ENCODE results near the gene ZNF227.
"Not testable (repeated sequence)": the region's sequence is repeated elsewhere in the genome, so short reads cannot be mapped to it uniquely, and the experiment has no call there.

Gene ZNF227

DNA sequence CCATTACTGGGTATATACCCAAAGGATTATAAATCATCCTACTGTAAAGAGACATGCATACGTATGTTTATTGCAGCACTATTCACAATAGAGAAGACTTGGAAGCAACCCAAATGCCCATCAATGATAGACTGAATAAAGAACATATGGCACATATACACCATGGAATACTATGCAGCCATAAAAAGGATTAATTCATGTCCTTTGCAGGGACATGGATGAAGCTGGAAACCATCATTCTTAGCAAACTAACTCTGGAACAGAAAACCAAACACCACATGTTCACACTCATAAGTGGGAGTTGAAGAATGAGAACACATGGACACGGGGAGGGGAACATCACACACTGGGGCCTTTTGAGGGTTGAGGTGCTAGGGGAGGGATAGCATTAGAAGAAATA is 41.1 kb downstream of the ZNF227 start:
- DNase-seq: not testable (repeated sequence)

DNA sequence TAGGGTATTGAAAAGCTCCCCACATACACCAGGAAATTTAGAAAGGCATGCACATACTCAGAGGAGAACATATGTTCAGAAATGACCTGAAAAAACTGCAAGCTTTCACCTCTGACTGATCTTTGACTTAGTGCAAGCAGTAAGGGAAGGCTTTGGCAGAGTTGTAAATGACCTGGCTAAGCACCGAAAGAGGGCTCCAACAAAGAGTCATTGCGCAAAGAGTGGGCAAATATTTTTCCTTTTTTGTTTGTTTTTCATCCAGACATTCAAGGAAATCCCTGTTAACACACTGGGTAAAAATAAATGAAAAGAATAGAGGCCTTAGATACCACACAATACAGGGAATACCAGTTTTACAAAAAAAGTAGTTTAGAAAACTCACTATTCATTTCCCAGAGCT is 42.2 kb downstream of the ZNF227 start:
- no peak for DNase-seq

GRCh38 chr19:44255705-44256411 is 43.5 kb downstream of the ZNF227 start:
- DNase-seq: no peak

- DNase-seq: no peak
Measured at GRCh38 chr19:44258136-44258535, 45.8 kb downstream of the ZNF227 start.

- DNase-seq: no peak
Measured at GRCh38 chr19:44258835-44259413, 46.6 kb downstream of the ZNF227 start.

- no peak for DNase-seq
Measured at GRCh38 chr19:44260343-44260681, 48.0 kb downstream of the ZNF227 start.

GRCh38 chr19:44260695-44261446 is 48.5 kb downstream of the ZNF227 start:
- DNase-seq: no peak

DNA sequence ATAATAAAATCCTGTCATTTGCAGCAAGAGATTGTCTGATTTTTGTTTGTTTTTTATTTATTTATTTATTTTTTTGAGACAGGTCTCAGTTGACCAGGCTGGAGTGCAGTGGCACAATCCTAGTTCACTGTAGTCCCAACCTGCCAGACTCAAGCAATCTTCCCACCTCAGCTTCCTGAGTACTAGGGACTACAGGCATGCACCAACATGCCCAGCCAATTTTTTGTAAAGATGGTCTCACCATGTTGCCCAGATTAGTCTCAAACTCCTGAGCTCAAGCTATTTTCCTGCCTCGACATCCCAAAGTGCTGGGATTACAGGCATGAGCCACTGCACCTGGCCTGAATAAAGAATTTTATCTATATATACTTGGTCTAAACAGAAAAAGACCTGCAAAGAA is 65.0 kb downstream of the ZNF227 start:
- no peak for DNase-seq

- DNase-seq: no peak
Measured at GRCh38 chr19:44278181-44278690, 65.9 kb downstream of the ZNF227 start.

DNA sequence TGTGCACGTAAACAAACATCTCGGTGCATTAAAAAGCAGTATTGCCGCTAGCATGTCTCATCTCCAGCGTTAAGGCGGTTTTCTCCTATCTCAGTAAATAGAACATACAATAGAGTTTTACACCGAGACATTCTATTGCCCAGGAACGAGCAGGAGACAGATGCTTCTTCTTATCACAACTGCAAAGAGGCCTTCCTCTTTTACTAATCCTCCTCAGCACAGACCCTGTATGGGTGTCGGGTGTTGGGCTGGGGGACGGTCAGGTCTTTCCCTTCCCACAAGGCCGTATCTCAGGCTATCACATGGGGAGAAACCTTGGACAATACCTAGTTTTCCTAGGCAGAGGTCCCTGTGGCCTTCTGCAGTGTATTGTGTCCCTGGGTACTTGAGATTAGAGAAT is 68.6 kb downstream of the ZNF227 start:
- no peak for DNase-seq

GRCh38 chr19:44282846-44283245 is 70.5 kb downstream of the ZNF227 start:
- DNase-seq: no peak

- no peak for DNase-seq
Measured at GRCh38 chr19:44284968-44285367, 72.6 kb downstream of the ZNF227 start.
